Smooth muscle cell (in vitro differentiated cells): ENCODE data around the gene DDX51. TPM values are rescaled to one million over a fixed set of nuclear protein-coding genes. Genes with fewer than 3 reads are reported as not detected.

Experiments used
- DNase-seq: peaks from one replicate; lab custom pipeline; 2025; ENCODE audit not compliant: unreplicated experiment; lab: John Stamatoyannopoulos, UW
- H2AFZ ChIP-seq: fragments of 200-600 bp; sonication (generic); 2 replicates; pipeline ENCODE4 v1.6.0; 2016; ENCODE audit warnings: antibody characterized with exemption, low read depth, mild to moderate bottlenecking
- H3F3A ChIP-seq: fragments of 200-600 bp; sonication (generic); 2 replicates; pipeline ENCODE4 v1.6.0; 2017; ENCODE audit warnings: antibody characterized with exemption, low read depth
- H3K27ac ChIP-seq: fragments of 200-600 bp; sonication (generic); 2 replicates; pipeline ENCODE4 v1.5.1; 2016; ENCODE audit warnings: low read depth, mild to moderate bottlenecking
- H3K27me3 ChIP-seq: fragments of 200-600 bp; sonication (generic); 2 replicates; pipeline ENCODE4 v1.6.1; 2016; ENCODE audit warnings: low read depth, mild to moderate bottlenecking
- H3K36me3 ChIP-seq: fragments of 200-600 bp; sonication (generic); 2 replicates; pipeline ENCODE4 v1.5.1; 2016; ENCODE audit warnings: low read depth
- H3K4me1 ChIP-seq: fragments of 200-600 bp; sonication (generic); 2 replicates; pipeline ENCODE4 v1.5.1; 2016; ENCODE audit warnings: low read depth
- H3K4me2 ChIP-seq: fragments of 200-600 bp; sonication (generic); 2 replicates; pipeline ENCODE4 v1.6.0; 2016; ENCODE audit warnings: mild to moderate bottlenecking
- H3K4me3 ChIP-seq: fragments of 200-600 bp; sonication (generic); 2 replicates; pipeline ENCODE4 v1.5.1; 2016; ENCODE audit warnings: mild to moderate bottlenecking
- H3K79me2 ChIP-seq: fragments of 200-600 bp; sonication (generic); 2 replicates; pipeline ENCODE4 v1.6.0; 2016; ENCODE audit warnings: low read depth, mild to moderate bottlenecking
- H3K9ac ChIP-seq: fragments of 200-600 bp; sonication (generic); 2 replicates; pipeline ENCODE4 v1.6.0; 2016; ENCODE audit warnings: low read depth
- H3K9me3 ChIP-seq: fragments of 200-600 bp; sonication (generic); replicated peaks from 2 replicates; pipeline ENCODE4 v1.5.1; 2016; ENCODE audit warnings: low read depth
- H4K20me1 ChIP-seq: fragments of 200-600 bp; sonication (generic); 2 replicates; pipeline ENCODE4 v1.6.0; 2016; ENCODE audit warnings: low read depth
- WGBS: methylation state at CpG from one replicate; pipeline ENCODE4 v1.1.7; 2016; ENCODE audit warnings: low lambda C conversion rate; 5-methylcytosine and 5-hydroxymethylcytosine counted together
- polyA plus RNA-seq: library from polyadenylated mRNA; unstranded; fragments of >200 nt; fragmentation: Nextera tagmentation; extraction: Ambion mirVana; gene quantifications from 2 replicates; pipeline ENCODE4 v1.2.1, GENCODE V29; 2016
- total RNA-seq: library from RNA; depleted of rRNA; stranded (reverse); fragments of >200 nt; gene quantifications from 2 replicates; pipeline ENCODE4 v1.2.3, GENCODE V29; 2014
- TF ChIP-seq, protein P1 (sequence below): fragments of 200-600 bp; sonication (generic); IDR thresholded peaks from 2 replicates; pipeline ENCODE4 v1.5.1; 2017; ENCODE audit warnings: borderline replicate concordance, mild to moderate bottlenecking, antibody characterized with exemption; ENCODE audit not compliant: insufficient read depth, poor library complexity, severe bottlenecking

DDX51 gene
- total and polyA plus RNA-seq, 2 experiments from 2014 or later = 1.6 to 12.5 TPM

DNA sequence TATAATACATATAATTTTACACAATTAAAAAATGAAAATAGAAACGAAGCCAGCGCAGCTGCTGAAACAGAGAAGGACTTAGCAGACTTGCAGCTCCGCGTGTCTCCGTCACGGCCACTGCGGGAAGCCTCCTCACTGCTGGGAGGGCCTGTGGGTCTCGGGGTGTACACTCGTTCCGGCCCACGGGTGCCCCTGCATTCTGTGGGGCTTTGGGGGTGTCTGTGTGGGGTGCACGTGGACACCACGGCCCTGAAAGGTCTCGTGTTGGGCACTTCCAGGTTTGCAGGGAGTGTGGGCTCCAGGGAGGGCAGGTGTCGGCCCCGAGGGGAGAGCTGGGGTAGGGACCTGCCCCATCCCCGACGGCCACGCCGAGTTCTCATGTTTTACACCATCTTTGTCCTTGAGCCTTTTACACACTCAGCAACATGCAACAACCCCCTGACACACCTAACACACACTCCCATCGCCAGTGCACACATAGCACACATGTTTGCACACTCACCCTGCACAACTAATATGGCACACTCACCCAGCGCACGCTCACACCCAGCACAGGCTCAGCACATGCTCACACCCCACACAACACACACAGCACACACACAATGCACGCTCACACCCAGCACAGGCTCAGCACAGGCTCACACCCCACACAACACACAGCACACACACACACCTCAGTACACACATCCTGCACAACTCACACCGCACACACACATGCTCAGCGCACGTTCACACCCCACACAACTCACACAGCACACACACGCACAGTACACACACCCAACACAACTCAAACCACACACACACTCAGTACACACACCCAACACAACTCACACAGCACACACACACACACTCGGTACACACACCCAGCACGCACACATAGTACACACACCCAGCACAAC lies 36.8 kb upstream of the DDX51 start:
- DNase-seq = no peak
- Histone ChIP-seq H2AFZ (no peak overlapping the region), H3K4me1 (no peaks in the 10 kb centered on the region), H3K36me3 (no peaks in the 10 kb centered on the region), H3K4me2 (no peak overlapping the region), H3K27ac (no peak overlapping the region), H3K9ac (no peak overlapping the region), H3K79me2 (no peaks in the 10 kb centered on the region), H3K9me3 (no peaks in the 10 kb centered on the region), H4K20me1 (no peaks in the 10 kb centered on the region), H3K27me3 (no peaks in the 10 kb centered on the region), H3K4me3 (no peak overlapping the region), H3F3A (no peaks in the 10 kb centered on the region)
- WGBS = 93% methylated on average over 22 of the region's 30 CpGs
- TF ChIP-seq, protein P1, sequence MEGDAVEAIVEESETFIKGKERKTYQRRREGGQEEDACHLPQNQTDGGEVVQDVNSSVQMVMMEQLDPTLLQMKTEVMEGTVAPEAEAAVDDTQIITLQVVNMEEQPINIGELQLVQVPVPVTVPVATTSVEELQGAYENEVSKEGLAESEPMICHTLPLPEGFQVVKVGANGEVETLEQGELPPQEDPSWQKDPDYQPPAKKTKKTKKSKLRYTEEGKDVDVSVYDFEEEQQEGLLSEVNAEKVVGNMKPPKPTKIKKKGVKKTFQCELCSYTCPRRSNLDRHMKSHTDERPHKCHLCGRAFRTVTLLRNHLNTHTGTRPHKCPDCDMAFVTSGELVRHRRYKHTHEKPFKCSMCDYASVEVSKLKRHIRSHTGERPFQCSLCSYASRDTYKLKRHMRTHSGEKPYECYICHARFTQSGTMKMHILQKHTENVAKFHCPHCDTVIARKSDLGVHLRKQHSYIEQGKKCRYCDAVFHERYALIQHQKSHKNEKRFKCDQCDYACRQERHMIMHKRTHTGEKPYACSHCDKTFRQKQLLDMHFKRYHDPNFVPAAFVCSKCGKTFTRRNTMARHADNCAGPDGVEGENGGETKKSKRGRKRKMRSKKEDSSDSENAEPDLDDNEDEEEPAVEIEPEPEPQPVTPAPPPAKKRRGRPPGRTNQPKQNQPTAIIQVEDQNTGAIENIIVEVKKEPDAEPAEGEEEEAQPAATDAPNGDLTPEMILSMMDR = no peak

DNA sequence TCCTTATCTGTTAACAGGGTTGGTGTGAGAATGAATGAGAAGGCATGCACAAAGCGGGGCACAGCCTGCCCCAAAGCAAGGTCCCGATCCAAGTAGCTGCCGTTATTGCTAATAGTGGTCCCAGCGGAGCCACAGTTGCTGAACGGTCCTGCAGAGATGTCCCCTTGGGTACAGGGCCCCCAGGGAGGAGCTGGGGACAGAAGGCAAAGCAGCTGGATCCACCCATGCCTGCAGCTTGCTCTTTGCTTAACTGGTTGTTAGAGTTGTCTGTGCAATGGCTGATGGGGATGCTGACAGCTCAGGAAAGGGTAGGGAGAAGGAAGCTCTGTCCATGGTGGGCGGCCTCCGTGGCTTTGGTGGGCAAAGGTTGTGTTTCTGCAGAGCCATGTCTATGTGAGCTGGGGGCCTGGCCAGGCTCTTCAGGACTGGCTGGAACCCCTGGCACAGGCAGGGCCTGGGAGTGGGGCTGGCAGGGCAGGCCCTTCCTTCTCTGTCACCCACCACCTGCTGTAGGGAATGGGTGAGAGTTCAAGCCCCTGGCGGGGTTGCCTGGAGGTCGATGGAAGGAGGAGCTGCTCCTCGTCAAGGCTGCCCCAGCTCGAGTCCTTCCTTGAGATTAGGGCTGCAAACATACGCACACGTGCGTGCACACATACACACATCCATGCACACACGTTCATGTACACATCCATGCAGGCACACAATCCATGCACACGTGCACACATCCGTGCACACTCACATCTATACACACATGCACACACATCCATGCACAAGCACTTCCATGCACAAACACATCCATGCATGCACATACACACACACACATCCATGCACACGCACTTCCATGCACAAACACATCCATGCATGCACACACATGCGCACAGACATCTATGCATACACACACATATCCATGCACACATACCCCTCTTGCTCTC lies 35.6 kb upstream of the DDX51 start:
- H3K4me1 ChIP-seq = no peaks in the 10 kb centered on the region
- DNase-seq = no peak
- H3K9me3 ChIP-seq = no peaks in the 10 kb centered on the region
- 91% methylated on average over 19 of the region's 19 CpGs for WGBS
- no peaks in the 10 kb centered on the region for H4K20me1 ChIP-seq
- no peaks in the 10 kb centered on the region for H3K36me3 ChIP-seq
- no peaks in the 10 kb centered on the region for H3K79me2 ChIP-seq
- no peak overlapping the region for H3K4me3 ChIP-seq
- TF ChIP-seq, protein P1 = no peak
- H3K4me2 ChIP-seq = no peak overlapping the region
- no peaks in the 10 kb centered on the region for H3F3A ChIP-seq
- H3K27ac ChIP-seq = no peak overlapping the region
- no peak overlapping the region for H3K9ac ChIP-seq
- H3K27me3 ChIP-seq = peaks cover 4% of the 10 kb centered on the region
- H2AFZ ChIP-seq = no peak overlapping the region

DNA sequence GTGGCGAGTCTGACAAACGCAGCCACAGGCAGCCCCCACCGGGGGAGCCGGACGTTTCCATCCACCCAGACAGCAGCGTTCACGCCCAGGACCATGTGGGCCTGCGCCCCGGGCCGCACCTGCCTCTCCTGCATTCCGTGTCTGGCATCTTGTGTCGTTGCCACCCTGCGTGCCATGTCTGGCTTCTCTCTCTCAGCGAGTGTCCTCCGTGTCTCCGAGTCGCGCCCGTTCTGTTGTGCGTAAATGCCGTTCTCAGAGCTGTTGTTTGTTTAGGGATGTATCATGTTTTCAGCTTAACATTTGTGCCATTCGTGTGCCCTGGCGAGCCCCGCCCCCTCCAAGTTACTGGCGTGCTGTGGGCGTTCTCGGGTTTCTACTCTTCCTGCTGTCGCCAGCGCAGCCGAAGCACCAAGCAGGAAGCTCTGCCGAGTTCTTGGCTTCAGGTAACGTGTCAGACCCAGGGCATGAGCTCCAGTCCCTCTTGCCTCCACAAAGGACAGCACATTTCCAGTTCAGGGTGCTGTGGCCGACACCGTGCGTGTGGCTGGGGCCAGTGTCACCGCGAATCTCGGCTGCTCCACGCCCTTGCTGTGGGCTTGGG lies 34.8 kb upstream of the DDX51 start:
- TF ChIP-seq, protein P1 = no peak
- no peak for DNase-seq
- H3K27me3 ChIP-seq = peaks cover 12% of the 10 kb centered on the region
- no peak overlapping the region for H3K4me2 ChIP-seq
- H3K79me2 ChIP-seq = no peaks in the 10 kb centered on the region
- no peaks in the 10 kb centered on the region for H3F3A ChIP-seq
- H3K36me3 ChIP-seq = no peaks in the 10 kb centered on the region
- no peak overlapping the region for H2AFZ ChIP-seq
- no peaks in the 10 kb centered on the region for H3K9me3 ChIP-seq
- no peak overlapping the region for H3K4me3 ChIP-seq
- no peak overlapping the region for H3K27ac ChIP-seq
- H3K9ac ChIP-seq = no peak overlapping the region
- H3K4me1 ChIP-seq = no peaks in the 10 kb centered on the region
- H4K20me1 ChIP-seq = no peaks in the 10 kb centered on the region
- 73% methylated on average over 39 of the region's 39 CpGs for WGBS
